Upper lobe of left lung (tissue), 4 donors: Measurements from ENCODE around the gene GRK1.

Experiments
- EP300 ChIP-seq, 4 donors: sonication (generic); formaldehyde crosslinking; IDR thresholded peaks; one replicate each; pipeline ENCODE4 v1.5.1; 2017; ENCODE audit warnings: antibody characterized with exemption in 4 of 4, control low read depth in 2 of 4
- POLR2A ChIP-seq, 4 donors: fragments of 450-650 bp; IDR thresholded peaks; one replicate each; pipeline ENCODE4 v1.5.1; 2016 to 2017; ENCODE audit warnings: antibody characterized with exemption in 4 of 4, mild to moderate bottlenecking in 2 of 4
- TF ChIP-seq, protein P1 (sequence below), 6 experiments: fragments of 450-650 bp in 4 of 6; fragments of 200-600 bp in 2 of 6; sonication (generic) in 2 of 6; IDR thresholded peaks; one replicate each; pipeline ENCODE4 v1.5.1; 2016 to 2019; ENCODE audit warnings: antibody characterized with exemption in 6 of 6

DNA sequence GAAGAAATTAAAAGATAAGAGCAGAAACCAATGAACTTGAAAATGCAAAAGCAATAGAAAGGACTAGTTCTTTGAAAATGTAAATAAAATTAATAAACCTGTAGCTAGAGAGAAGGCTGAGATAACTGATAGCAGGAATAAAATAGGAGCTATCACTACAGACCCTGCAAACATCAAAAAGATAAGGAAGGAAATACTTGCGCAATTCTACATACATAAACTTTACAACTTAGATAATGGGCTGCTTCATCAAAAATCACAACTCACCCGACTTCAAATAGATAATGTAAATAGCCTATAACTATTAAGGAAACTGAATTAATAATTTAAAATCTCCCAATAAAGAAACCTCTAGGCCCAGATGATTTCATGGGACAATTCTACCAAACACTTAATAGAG lies 5.5 kb upstream of the GRK1 start:
- TF ChIP-seq, protein P1, sequence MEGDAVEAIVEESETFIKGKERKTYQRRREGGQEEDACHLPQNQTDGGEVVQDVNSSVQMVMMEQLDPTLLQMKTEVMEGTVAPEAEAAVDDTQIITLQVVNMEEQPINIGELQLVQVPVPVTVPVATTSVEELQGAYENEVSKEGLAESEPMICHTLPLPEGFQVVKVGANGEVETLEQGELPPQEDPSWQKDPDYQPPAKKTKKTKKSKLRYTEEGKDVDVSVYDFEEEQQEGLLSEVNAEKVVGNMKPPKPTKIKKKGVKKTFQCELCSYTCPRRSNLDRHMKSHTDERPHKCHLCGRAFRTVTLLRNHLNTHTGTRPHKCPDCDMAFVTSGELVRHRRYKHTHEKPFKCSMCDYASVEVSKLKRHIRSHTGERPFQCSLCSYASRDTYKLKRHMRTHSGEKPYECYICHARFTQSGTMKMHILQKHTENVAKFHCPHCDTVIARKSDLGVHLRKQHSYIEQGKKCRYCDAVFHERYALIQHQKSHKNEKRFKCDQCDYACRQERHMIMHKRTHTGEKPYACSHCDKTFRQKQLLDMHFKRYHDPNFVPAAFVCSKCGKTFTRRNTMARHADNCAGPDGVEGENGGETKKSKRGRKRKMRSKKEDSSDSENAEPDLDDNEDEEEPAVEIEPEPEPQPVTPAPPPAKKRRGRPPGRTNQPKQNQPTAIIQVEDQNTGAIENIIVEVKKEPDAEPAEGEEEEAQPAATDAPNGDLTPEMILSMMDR (IDR thresholded peaks at IDR 0.05): no peak
- TF ChIP-seq EP300 (IDR thresholded peaks at IDR 0.05) (no peak), POLR2A (IDR thresholded peaks at IDR 0.05) (no peak)
